ENCODE measurements around the gene SPESP1.
"Not testable (repeated sequence)": the region's sequence is repeated elsewhere in the genome, so short reads cannot be mapped to it uniquely, and the experiment has no call there.

The SPESP1 gene

DNA sequence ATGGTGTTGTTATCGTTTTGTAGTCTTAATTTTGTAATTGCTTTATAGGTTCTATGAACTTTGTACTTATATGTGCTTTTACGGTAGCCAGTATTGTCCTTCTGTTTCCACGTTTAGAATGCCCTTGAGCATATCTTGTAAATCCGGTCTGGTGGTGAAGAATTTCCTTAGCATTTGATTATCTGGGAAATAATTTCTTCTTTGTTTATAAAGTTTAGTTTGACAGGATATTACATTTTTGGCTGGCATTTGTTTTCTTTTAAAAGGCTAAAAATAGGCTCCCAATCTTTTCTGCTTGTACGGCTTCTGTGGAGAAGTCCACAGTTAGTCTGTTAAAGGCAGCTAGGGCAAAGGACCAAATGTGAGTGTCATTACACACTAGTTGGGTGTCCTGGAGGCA is 36.7 kb downstream of the SPESP1 start:
- DNase-seq = no peak

DNA sequence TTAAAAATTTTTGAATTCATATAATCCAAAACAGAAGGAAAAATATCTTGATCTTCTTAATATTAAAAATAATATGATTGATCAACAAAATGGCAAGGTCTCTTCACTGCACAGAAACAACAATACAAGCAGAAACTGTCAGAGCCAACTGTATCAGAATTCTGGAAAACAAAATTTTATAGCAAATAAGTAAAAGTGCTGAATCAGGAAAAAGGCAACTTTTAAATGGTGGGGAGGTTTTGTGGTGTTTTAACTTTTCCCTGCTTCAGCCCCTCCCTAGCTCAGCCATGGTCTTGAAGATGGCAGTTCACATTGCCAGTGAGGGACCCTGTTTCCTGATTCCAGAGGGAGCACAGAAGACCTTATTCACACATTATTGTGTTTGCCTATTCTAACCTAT is 37.6 kb downstream of the SPESP1 start:
- DNase-seq = no peak

DNA sequence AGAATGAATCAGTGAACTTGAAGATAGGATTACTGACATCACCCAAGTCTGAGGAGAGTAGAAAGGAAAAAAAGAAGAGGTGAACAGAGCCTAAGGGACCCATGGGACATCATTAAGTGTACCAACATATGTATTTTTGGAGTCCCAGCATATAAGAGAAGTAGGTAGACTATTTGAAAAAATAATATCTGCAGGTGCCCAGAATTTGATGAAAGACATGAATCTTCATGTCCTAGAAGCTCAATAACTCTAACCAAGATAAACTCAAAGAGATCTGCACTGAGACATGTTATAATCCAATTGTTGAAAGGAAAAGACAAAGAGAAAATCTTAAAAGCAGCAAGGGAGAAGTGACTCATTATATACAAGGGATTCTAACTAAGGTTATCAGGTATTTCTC is 39.0 kb downstream of the SPESP1 start:
- no peak for DNase-seq

DNA sequence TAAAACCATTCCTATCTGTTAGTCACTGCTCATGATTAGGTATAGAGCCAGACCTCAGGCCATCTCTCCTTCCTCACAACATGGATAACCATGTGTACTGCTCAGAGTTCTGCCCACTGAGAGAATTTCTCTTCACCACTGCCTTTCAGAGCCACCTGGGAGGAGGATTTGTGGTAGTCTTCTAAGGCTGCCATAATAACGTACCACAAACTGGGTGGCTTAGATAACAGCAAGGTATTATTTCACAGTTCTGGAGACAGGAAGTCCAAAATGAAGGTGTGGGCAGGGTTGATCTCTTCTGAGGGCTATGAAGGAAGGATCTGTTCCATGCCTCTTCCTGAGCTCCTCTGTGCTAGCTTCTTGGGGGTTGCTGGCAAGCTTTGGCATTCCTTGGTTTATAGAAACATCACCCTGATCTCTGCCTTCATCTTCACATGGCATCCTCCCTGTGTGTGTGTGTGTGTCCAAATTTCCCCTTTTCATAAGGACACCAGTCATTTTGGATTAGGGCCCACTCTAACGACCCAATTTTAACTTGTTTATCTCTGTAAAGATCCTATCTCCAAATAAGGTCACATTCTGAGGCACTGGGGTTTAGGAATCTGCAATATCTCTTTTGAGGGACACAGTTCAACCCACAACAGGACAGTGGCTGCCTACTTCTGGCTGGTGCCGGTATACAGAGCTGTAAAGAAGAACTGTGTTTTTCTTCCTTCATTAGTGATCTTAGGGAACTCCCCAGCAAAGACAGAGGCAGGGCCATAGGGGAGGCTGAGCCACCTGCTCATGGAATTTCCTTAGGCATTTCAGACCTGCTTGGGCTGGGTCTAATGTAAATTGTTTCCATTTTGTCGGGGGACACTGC is 42.1 kb downstream of the SPESP1 start:
- DNase-seq = no peak

DNA sequence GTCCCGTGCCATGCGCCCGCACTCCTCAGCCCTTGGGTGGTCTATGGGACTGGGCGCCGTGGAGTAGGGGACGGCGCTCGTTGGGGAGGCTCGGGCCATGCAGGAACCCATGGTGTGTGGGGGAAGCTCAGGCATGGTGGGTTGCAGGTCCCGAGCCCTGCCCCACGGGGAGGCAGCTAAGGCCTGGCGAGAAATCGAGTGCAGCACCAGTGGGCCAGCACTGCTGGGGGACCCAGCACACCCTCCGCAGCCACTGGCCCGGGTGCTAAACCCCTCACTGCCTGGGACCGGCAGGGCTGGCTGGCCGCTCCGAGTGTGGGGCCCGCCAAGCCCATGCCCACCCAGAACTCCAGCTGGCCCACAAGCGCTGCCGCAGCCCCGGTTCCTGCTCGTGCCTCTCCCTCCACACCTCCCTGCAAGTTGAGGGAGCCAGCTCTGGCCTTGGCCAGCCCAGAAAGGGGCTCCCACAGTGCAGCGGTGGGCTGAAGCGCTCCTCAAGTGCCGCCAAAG is 45.4 kb downstream of the SPESP1 start:
- DNase-seq = not testable (repeated sequence)

DNA sequence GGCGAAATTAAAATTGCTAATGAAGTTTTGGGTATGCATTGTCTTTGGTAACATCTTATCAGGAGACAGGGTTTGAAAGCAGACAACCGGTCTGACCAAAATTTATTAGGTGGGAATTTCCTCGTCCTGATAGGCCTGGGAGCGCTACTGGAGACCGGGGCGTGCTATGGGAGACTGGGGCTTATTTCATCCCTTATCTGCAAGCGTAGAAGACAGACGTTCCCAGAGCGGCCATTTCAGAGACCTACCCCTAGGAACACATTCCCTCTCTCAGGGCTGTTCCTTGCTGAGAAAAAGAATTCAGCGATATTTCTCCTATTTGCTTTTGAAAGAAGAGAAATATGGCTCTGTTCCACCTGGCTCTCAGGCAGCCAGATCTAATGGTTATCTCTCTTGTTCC is 47.1 kb downstream of the SPESP1 start:
- DNase-seq = not testable (repeated sequence)

DNA sequence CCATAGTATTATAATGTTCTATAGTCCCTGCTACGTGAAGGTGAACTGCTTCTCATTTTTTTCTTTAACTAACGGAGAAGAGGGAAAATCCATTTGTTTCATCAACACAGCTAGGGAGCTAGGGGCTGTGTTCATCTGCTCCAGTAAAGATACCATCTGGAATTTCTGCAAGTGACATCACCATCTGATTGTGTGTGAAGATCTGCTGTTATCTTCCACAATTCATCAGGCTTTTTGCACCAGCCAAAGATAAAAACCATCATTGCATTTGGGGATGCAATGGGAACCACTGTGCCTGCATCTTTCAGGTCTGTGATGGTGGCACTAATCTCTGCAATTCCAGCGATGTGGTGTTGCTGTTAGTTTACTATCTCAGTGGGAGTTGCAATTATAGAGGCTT is 48.7 kb downstream of the SPESP1 start:
- DNase-seq = no peak

DNA sequence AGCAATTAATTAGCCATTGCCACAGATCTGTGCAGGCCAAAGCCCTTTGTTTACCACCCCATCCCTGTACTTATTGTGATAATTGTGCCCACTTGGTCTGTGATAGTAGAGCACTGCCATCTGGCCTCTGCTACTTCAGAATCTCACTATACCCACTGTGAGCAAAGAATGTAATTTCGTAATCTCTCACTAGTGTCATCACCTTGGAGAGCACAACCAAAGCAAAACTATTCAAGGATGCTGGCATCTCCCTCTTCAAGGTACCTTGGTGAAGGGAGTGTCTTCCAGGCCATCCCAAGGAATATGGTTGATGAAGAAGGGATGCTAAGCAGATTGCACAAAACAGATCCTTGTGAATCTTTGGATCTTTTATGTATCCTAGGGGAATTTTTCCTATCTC is 49.5 kb downstream of the SPESP1 start:
- no peak for DNase-seq

DNA sequence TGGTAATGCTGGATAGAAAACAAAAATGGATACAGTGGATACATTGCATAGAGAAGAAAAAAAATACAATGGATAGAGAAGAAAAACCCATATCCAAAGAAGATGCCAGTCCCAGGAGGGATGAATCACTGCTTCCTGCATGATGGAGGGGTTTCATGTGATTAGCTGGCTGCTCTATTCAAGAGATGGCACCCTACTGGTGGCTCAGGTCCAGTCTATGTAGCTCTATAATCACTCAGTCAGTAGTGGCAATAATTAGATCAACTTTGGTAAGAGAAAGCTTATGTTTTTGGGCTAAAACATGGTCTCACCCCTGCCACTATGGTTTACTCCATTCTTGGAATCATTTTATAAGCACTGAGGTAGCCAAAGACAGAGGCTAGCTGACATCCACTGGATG is 50.5 kb downstream of the SPESP1 start:
- DNase-seq = no peak

DNA sequence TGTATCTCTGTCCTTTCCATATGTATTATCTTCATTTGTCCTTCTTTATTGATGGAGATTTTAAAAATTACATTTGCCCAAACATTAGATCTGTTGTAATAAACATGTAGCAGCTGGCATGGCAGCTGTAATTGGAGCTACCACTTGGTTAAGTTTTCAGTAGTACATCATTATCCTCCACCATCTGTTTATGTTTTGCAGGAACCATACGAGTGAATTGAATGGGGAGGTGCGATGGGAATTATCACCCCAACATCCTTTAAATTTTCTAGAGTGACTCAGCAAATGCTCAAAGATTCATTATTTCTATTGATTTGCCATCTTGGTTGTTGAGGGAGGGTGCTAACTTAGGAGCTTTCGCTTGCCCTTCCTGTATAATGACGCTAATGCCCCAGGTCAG is 51.6 kb downstream of the SPESP1 start:
- DNase-seq = no peak

DNA sequence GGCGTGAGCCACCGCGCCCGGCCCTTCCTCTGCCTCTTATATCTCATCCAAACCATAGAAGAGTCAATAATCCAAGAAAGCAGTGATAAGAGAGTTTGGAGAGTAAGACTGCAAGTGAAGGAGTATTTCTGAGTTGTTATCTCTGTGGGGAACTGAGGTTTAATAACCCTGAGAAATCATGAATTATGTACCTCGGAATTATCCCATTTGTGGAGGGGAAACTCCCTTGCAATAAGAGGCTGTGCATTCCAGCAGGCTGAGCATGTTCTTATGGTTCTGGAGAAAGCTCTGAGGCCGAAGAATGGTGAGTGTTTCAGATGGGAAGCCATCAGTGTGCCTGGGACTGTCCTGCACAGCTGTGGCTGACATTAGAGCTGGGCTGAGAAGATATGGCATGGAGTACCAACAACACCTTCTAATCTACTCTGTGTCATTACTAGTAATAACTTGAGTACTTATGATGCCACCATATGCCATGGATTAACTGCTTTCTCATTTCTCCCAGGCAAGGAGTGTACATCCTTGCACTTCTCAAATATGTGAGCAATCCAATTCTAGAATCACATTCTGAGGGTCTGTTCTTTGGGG is 52.7 kb downstream of the SPESP1 start:
- no peak for DNase-seq

DNA sequence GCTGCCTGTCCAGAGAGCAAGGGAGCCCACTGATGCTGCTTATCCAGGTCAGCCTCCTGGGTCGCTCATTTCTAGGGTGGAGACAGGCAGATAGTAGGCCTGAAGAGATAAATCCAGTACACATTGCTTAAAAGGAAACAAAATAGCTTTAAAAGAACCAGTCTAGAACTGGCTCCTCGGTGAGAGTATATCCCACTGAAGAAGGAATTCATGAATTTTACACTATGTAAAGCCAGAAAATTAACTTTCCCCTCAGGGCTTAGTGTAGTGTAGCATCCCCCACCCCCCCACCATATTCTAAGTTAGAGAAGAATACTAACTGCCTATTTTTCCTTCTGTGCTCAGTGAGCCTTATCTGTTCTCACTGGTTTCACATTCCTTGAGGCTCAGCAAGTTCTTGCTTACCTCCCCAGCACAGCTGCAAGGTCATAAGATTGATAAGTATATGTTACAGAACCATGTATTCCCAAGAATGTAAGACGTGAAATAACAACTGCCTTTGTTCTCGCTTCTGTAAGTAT is 53.7 kb downstream of the SPESP1 start:
- no peak for DNase-seq

DNA sequence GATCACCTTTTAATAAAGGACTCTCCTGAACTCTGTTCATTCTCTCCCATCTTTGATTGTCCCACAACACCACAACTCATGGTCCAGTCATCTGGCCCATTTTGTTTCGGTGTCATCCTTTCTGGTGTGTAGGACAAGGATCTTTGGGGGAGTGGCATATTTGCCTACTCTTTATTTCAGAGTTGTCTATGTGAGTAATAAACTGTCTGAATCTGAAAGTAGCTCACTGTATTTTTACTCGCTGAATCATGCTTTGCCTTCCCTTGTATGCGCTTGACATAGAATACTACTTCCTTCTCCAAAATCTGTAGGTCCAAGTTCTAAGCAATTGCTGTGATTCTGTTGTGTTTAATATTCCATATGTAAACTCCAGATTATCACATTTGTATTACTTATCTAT is 54.3 kb downstream of the SPESP1 start:
- no peak for DNase-seq

DNA sequence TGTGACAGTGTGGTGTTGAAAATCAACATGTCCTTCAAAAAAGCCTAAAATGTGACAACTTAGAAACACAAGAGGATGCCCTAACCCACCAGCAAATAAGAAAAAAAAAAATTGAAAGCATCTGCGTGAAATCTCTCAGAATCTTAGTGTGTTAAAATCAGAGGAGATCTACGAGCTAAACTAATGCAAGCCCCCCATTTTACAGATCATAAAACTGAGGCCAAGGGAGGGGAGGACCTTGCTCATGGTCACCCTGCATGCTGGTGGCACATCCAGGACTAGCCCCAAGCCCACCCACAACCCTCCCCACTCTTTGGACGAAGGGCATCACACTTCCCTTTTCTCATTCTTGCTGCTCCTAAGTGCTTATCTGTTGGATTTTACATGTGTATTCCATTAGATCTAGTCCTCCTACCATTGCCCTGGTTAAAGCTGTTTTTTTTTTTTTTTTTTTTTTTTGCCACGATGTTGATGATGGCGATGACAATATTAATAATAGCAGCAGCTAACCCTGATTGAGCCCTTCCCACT is 55.1 kb downstream of the SPESP1 start:
- DNase-seq = no peak

DNA sequence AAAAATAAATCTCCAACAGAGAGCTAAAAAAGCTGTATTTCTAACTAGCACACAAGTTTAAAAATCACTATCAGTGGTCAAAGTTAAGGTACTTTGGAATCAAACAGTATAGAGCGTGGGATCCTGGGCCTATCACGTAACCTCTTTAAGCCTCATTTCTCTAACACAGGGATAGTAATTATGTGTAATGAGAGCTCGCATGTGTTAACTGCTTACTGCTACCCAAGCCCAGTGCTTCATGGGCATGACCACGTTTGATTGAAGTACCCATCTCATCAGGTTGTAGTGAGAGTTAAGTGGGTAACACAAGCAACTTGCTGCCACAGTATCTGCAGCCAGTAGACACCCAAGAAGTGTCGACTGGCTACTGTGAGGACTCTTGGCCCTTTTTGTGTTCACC is 56.0 kb downstream of the SPESP1 start:
- DNase-seq = no peak

DNA sequence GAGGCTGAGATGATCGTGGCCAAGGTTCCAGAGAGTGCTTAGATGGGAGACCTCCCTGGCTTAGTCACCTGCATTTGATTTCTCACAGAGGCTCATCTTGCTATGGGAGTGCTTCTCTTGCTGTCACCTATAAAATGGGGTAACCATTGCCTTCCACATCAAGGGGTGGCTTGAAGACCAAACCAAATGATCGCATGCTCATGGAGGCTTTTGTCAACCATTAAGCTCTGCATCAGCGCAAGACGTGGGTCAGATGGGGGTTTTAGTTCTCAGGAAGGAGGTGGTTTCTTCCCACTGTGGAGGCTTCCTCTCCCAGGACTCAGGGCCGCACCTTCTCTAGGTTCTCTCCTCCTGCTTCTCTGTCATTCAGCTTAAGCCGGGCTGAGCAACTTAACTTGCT is 56.8 kb downstream of the SPESP1 start:
- DNase-seq = no peak

DNA sequence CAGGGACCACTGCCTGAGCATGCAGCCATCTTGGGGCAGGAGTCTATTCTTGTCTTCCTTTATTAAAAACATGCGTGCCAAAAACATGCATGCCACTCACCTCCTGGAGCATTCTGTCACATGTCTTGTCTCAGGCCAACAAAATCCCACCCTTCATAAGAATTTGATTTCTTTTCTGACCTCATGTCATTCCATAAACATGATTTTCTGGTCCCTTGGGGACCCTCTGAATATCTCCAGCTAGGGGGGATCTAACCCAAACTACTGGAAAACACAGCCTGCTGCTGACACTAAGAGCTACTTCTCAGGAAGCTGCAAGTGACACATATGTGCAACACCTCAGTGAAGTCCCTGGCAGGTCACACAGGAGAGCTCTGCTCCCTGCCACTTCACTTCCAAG is 57.4 kb downstream of the SPESP1 start:
- no peak for DNase-seq

DNA sequence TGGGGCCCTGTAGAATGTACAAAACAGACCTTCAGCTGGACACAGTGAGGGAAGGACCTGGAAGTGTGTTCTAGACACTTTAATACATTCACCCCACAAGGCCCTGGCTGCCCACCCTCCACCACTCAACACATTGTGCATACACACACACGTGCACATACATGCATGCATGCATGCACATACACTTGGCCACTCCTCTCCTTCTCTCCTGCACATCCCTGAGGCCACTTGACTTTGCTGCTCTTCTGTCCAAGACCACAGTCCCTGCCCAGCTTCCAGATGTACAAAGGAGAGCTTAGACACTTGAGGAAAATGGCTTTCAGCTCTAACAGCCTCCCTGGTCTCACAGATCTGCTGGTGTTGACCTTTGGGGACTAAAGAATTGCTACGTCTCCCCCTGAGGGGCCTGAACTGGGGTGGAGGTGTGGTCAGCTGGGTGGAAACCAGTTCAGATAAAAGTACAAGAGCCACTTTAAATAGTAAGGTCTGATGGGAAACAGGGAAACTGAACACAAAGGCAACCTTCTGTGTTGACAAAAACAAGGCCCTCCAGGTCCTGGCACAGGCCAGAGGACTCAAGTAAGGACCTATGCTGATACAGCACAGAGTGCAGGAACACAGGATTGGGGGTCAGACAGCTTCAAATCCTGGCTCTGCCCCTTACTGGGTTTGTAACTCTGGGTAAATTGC is 59.4 kb downstream of the SPESP1 start:
- no peak for DNase-seq

DNA sequence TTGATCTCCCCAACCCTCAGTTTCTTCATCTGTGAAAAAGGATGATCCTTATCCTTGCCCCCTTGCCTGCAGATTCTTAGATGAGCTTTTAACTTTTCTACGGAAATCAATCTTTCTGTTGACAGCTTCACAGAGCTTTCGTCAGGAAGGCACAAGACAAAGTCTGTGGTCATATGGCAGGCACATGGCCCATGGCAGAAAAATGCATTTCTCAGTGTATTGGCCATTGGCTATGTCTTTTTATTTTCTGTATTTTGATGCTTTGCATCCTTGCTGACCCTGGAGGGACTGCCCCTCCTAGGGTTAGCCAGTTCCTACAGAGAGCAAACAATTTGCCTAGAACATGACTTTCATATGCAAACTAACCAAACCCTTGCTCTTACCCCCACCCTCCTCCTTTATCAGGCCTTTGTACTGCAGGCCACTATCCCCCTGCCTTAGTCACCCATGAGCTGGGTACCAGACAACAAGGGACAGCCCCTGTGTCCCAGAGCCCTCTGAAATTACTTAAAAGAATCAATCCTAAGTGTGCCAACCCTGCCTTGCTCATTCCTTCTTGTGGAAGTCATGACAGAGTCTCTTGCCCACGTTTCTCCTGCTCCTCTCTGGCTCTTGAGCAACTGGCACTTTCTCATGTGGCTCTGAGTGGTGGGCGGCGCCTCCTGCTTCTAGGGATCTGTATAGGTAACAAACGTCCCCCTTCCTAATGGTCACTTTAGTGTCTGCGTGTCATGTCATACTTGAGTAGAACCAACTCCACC is 60.1 kb downstream of the SPESP1 start:
- DNase-seq = no peak

DNA sequence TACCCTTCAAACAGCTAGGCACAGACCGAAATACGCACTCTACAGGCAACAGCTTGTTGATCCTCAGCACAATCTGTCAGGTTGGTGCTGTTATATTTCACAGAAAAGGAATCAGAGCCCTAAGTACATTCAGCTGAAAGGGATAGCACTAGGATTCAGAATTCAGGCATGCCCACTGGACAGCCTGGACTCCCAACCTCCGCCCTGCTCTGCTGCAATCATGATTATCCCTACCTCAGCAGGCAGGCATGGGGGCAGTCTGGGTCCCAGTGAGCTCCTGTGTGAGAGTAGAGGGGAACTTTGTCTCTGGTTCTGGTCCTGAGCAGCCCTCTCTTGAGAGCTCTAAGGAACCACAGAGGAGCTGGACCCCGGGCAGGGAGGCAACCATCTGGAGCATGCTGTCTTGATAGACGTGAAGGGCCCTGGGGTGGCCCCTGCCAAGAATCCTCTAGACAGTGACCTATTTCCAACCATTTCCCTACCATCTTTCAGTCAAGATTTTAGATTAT is 60.7 kb downstream of the SPESP1 start:
- no peak for DNase-seq

DNA sequence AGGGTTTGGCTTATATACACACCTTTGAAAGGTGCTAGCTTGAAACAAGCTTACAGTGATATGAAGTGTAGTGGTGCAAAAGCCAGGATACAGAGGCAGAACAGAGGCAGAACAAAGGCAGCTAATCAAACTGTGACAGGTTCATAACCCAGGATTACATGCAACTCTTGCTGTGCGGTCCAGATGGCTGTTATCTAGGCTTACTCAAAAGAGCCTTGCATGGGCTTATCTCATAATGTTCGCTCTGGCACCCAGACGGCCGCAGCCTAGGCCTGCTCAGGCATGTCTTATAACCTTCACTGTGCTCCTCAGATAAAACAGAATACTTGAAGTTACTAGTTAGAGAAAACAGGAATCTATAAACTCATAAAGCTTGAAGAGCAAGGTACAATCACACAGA is 61.4 kb downstream of the SPESP1 start:
- no peak for DNase-seq

DNA sequence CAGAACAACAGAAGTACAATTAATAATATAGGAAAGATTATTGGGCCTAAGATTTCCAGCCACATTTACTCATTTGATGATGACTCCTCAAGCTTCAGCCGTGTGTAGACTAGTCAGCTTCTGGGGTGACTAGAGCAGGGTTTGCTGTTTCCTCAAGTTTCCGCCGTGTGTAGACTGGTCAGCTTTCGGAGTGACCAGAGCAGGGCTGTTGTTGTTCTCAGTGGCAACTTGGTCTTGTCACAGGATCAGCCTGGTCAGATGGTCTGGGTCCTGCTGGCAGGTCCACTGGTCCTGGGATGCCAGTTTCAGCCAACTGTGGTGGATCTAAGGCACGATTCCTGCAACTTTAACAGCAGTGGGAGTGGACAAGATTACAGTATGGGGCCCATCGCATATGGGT is 62.4 kb downstream of the SPESP1 start:
- no peak for DNase-seq

All from CD4-positive, alpha-beta T cell treated with Interleukin-4 for 1 hour (primary cell).